Endodermal cell (in vitro differentiated cells): ENCODE results near the gene CD8A. TPM values are rescaled to one million over a fixed set of nuclear protein-coding genes. Genes with fewer than 3 reads are reported as not detected.

ENCODE experiments used
- DNase-seq: peaks from one replicate; pipeline ENCODE4 v3.0.0-alpha.2; 2017
- H3K27ac ChIP-seq: 2 replicates; pipeline ENCODE4 v1.5.1; 2013; ENCODE audit warnings: mild to moderate bottlenecking, low read depth, low read length, moderate library complexity
- H3K27me3 ChIP-seq: 2 replicates; pipeline ENCODE4 v1.6.1; 2013; ENCODE audit warnings: mild to moderate bottlenecking, low read length, moderate library complexity; ENCODE audit not compliant: insufficient read depth, control insufficient read depth, poor library complexity, severe bottlenecking
- H3K36me3 ChIP-seq: 2 replicates; pipeline ENCODE4 v1.7.0; 2013; ENCODE audit warnings: mild to moderate bottlenecking, low read length, moderate library complexity; ENCODE audit not compliant: control insufficient read depth, insufficient read depth
- H3K4me1 ChIP-seq: one replicate; pipeline ENCODE4 v1.7.0; 2013; ENCODE audit warnings: low read length; ENCODE audit not compliant: control insufficient read depth, insufficient read depth
- H3K4me3 ChIP-seq: 2 replicates; pipeline ENCODE4 v1.5.1; 2013; ENCODE audit warnings: mild to moderate bottlenecking, low read length, moderate library complexity
- H3K9ac ChIP-seq: 2 replicates; pipeline ENCODE4 v1.6.1; 2013; ENCODE audit warnings: mild to moderate bottlenecking, low read length, moderate library complexity; ENCODE audit not compliant: poor library complexity, severe bottlenecking; ENCODE audit errors: extremely low read depth
- H3K9me3 ChIP-seq: 2 replicates; pipeline ENCODE4 v1.6.1; 2013; ENCODE audit warnings: mild to moderate bottlenecking, low read length, moderate library complexity; ENCODE audit not compliant: control insufficient read depth
- H3K27ac Mint-ChIP-seq: 2 replicates; pipeline ENCODE4 v1.8.0; 2020; ENCODE audit warnings: mixed read lengths
- H3K27me3 Mint-ChIP-seq: 2 replicates; pipeline ENCODE4 v1.8.0; 2021; ENCODE audit warnings: mild to moderate bottlenecking, mixed read lengths; ENCODE audit not compliant: insufficient read depth
- H3K36me3 Mint-ChIP-seq: 2 replicates; pipeline ENCODE4 v1.8.0; 2020; ENCODE audit warnings: low read depth, mixed read lengths
- H3K4me1 Mint-ChIP-seq: 2 replicates; pipeline ENCODE4 v1.8.0; 2020; ENCODE audit warnings: mixed read lengths
- H3K4me3 Mint-ChIP-seq: 2 replicates; pipeline ENCODE4 v1.8.0; 2020; ENCODE audit warnings: mild to moderate bottlenecking, moderate library complexity, mixed read lengths
- H3K9me3 Mint-ChIP-seq: 2 replicates; pipeline ENCODE4 v1.8.0; 2020; ENCODE audit warnings: mild to moderate bottlenecking, mixed read lengths
- CTCF ChIP-seq: fragments of 200-600 bp; sonication (generic); conservative IDR thresholded peaks from 2 replicates; pipeline ENCODE4 v1.5.0; 2021; ENCODE audit warnings: antibody characterized with exemption, mild to moderate bottlenecking
- WGBS, 2 experiments: methylation state at CpG; one replicate each; pipeline versions ENCODE4 v1.1.5 to v1.1.7; 2013; ENCODE audit warnings: missing lambda C conversion rate in 2 of 2, mixed read lengths in 1 of 2; ENCODE audit not compliant: insufficient coverage in 1 of 2, insufficient read length in 1 of 2; 5-methylcytosine and 5-hydroxymethylcytosine counted together
- total RNA-seq, 2 donors: library from RNA; stranded (reverse); fragmentation: NEBNext Ultra II Directional in 1 of 2; extraction: Animal tissue kit (Norgen Biotek cat#: 25700) in 1 of 2; gene quantifications; 2 replicates in 1 of 2; 3 replicates in 1 of 2; pipeline ENCODE4 v1.2.1, GENCODE V29; 2021

The CD8A gene
- total RNA-seq, 2 donors from 2014 or later: 0.18 TPM; not detected in 1

GRCh38 chr2:86822668-86823345 is 32.1 kb upstream of the CD8A start:
- DNase-seq: no peak
- Histone ChIP-seq H3K9me3 (no peaks in the 10 kb centered on the region), H3K4me1 (no peaks in the 10 kb centered on the region), H3K4me3 (no peak overlapping the region), H3K27ac (no peak overlapping the region), H3K36me3 (no peaks in the 10 kb centered on the region), H3K27me3 (no peaks in the 10 kb centered on the region), H3K9ac (no peak overlapping the region)
- Mint-ChIP-seq H3K4me3 (no peak overlapping the region), H3K9me3 (peaks cover 7% of the 10 kb centered on the region), H3K4me1 (peaks cover 3% of the 10 kb centered on the region), H3K27ac (no peak overlapping the region), H3K36me3 (no peaks in the 10 kb centered on the region), H3K27me3 (peaks cover 4% of the 10 kb centered on the region)
- WGBS, 2 experiments: 60 to 67% methylated on average over 3 of the region's 3 CpGs
- TF ChIP-seq CTCF: no peak

- WGBS, 2 experiments: 93 to 94% methylated on average over 5 to 6 of the region's 6 CpGs
- Histone ChIP-seq H3K9me3 (no peaks in the 10 kb centered on the region), H3K27me3 (no peaks in the 10 kb centered on the region), H3K9ac (no peak overlapping the region), H3K27ac (no peak overlapping the region), H3K36me3 (no peaks in the 10 kb centered on the region), H3K4me3 (no peak overlapping the region), H3K4me1 (no peaks in the 10 kb centered on the region)
- H3K27ac Mint-ChIP-seq: no peak overlapping the region
- peaks cover 4% of the 10 kb centered on the region for H3K27me3 Mint-ChIP-seq
- no peaks in the 10 kb centered on the region for H3K4me1 Mint-ChIP-seq
- no peaks in the 10 kb centered on the region for H3K36me3 Mint-ChIP-seq
- no peak for TF ChIP-seq CTCF
- peaks cover 7% of the 10 kb centered on the region for H3K9me3 Mint-ChIP-seq
- H3K4me3 Mint-ChIP-seq: no peak overlapping the region
- no peak for DNase-seq
Observed at GRCh38 chr2:86821842-86822241, 31.1 kb upstream of the CD8A start.

- no peaks in the 10 kb centered on the region for H3K36me3 Mint-ChIP-seq
- no peak overlapping the region for H3K27ac Mint-ChIP-seq
- peaks cover 4% of the 10 kb centered on the region for H3K27me3 Mint-ChIP-seq
- Histone ChIP-seq H3K27me3 (no peaks in the 10 kb centered on the region), H3K9ac (no peak overlapping the region), H3K4me3 (no peak overlapping the region), H3K4me1 (no peaks in the 10 kb centered on the region), H3K36me3 (no peaks in the 10 kb centered on the region), H3K27ac (no peak overlapping the region), H3K9me3 (no peaks in the 10 kb centered on the region)
- H3K9me3 Mint-ChIP-seq: peaks cover 7% of the 10 kb centered on the region
- 91% methylated on average over 7 to 13 of the region's 13 CpGs for WGBS, 2 experiments
- DNase-seq: no peak
- H3K4me1 Mint-ChIP-seq: no peaks in the 10 kb centered on the region
- H3K4me3 Mint-ChIP-seq: no peak overlapping the region
- no peak for TF ChIP-seq CTCF
Observed at GRCh38 chr2:86821306-86821705, 30.6 kb upstream of the CD8A start.
